HCT116 (cell line): ENCODE results near the gene TPK1. TPM values are rescaled to one million over a fixed set of nuclear protein-coding genes. Genes with fewer than 3 reads are reported as not detected.

Experiments used
- ATAC-seq: fragments of 200-7000 bp; cut with Tn5 transposase; 2 replicates; pipeline ENCODE4 v1.9.1; 2020; ENCODE audit warnings: mild to moderate bottlenecking, moderate library complexity
- BruUV-seq: library from RNA; stranded (reverse); fragments of 400-500 nt; replicated peaks from 2 replicates; lab custom pipeline; 2021; lab: Mats Ljungman, UMichigan
- CTCF ChIA-PET: fragments of 300-600 bp; sonication (Branson Sonifier 250); formaldehyde crosslinking; loops from one replicate; lab custom pipeline; 2021; ENCODE audit warnings: antibody characterized with exemption; lab: Charles Lee
- POLR2A ChIA-PET: fragments of 300-600, 350-600 bp; sonication (Branson Sonifier 250); formaldehyde crosslinking; loops from one replicate; lab custom pipeline; 2021; ENCODE audit warnings: antibody characterized with exemption; lab: Charles Lee
- RAD21 ChIA-PET, 2 experiments: fragments of 300-600 bp; sonication (Branson Sonifier 250); formaldehyde crosslinking; loops; one replicate each; lab custom pipeline; 2023; ENCODE audit warnings: low total read pairs in 2 of 2; ENCODE audit not compliant: uncharacterized antibody in 2 of 2, unreplicated experiment in 2 of 2, low non-redundant PET in 1 of 2; lab: Charles Lee
- DNase-seq: peaks from one replicate; pipeline ENCODE4 v3.0.0-alpha.2; 2010; ENCODE audit warnings: low read depth, low spot score
- H2AFZ ChIP-seq: fragments of 200-600 bp; shearing (Covaris generic), sonication (generic); 2 replicates; pipeline ENCODE4 v1.6.1; 2017; ENCODE audit warnings: low read depth, mixed run types, mixed read lengths, antibody characterized with exemption, low read length; ENCODE audit not compliant: poor library complexity, severe bottlenecking
- H3K27ac ChIP-seq: 2 replicates; pipeline ENCODE4 v1.5.1; 2012; ENCODE audit warnings: low read depth, low read length
- H3K27me3 ChIP-seq: fragments of 200-600 bp; sonication (generic); 2 replicates; pipeline ENCODE4 v1.6.1; 2016; ENCODE audit warnings: mixed run types, low read length, mixed read lengths; ENCODE audit not compliant: insufficient read depth
- H3K36me3 ChIP-seq, 2 experiments: fragments of 200-500 bp in 1 of 2; fragments of 200-600 bp in 1 of 2; sonication (Bioruptor generic) in 1 of 2; sonication (generic) in 1 of 2; 2 replicates each; pipeline versions ENCODE4 v1.5.1 to v1.6.1; 2014 to 2016; ENCODE audit warnings: low read length in 2 of 2, inconsistent platforms in 1 of 2, mixed read lengths in 1 of 2, mixed run types in 1 of 2; ENCODE audit not compliant: insufficient read depth in 2 of 2, control insufficient read depth in 1 of 2
- H3K4me1 ChIP-seq, 2 experiments: fragments of 200-600 bp in 1 of 2; sonication (generic) in 1 of 2; 2 replicates each; pipeline versions ENCODE4 v1.5.1 to v1.6.1; 2012 to 2017; ENCODE audit warnings: low read length in 2 of 2, inconsistent platforms in 1 of 2, mild to moderate bottlenecking in 1 of 2, mixed read lengths in 1 of 2, mixed run types in 1 of 2, moderate library complexity in 1 of 2; ENCODE audit not compliant: insufficient read depth in 2 of 2, control insufficient read depth in 1 of 2
- H3K4me2 ChIP-seq: fragments of 200-600 bp; sonication (generic); 2 replicates; pipeline ENCODE4 v1.6.1; 2017; ENCODE audit warnings: mixed run types, low read length, mixed read lengths
- H3K4me3 ChIP-seq, 2 experiments: fragments of 200-600 bp in 1 of 2; sonication (generic) in 1 of 2; replicated peaks in 1 of 2; 2 replicates each; pipeline ENCODE4 v1.5.1; 2011 to 2016; ENCODE audit warnings: low read length in 2 of 2, control low read depth in 1 of 2, low read depth in 1 of 2, mild to moderate bottlenecking in 1 of 2, mixed read lengths in 1 of 2, mixed run types in 1 of 2
- H3K79me2 ChIP-seq: fragments of 200-600 bp; sonication (generic); 2 replicates; pipeline ENCODE4 v1.6.1; 2017; ENCODE audit warnings: mild to moderate bottlenecking, mixed run types, low read length, moderate library complexity, mixed read lengths; ENCODE audit not compliant: insufficient read depth
- H3K9ac ChIP-seq: fragments of 200-600 bp; sonication (generic); 2 replicates; pipeline ENCODE4 v1.6.1; 2016; ENCODE audit warnings: low read length, mixed read lengths
- H3K9me2 ChIP-seq: fragments of 200-600 bp; sonication (generic), shearing (Covaris generic); 2 replicates; pipeline ENCODE4 v1.6.1; 2017; ENCODE audit warnings: mixed run types, mild to moderate bottlenecking, moderate library complexity; ENCODE audit not compliant: insufficient read depth
- H3K9me3 ChIP-seq, 2 experiments: fragments of 200-500 bp in 1 of 2; fragments of 200-600 bp in 1 of 2; sonication (Bioruptor generic) in 1 of 2; sonication (generic) in 1 of 2; 2 replicates each; pipeline ENCODE4 v1.6.1; 2014 to 2017; ENCODE audit warnings: low read length in 2 of 2, mixed read lengths in 2 of 2, inconsistent platforms in 1 of 2, low read depth in 1 of 2, mild to moderate bottlenecking in 1 of 2, mixed run types in 1 of 2, moderate library complexity in 1 of 2; ENCODE audit not compliant: control insufficient read depth in 1 of 2, insufficient read depth in 1 of 2
- H4K20me1 ChIP-seq: fragments of 200-600 bp; sonication (generic), shearing (Covaris generic); 2 replicates; pipeline ENCODE4 v1.6.1; 2017; ENCODE audit warnings: mixed run types, mild to moderate bottlenecking, moderate library complexity; ENCODE audit not compliant: insufficient read depth
- ELF1 ChIP-seq: IDR thresholded peaks from 2 replicates; pipeline ENCODE4 v1.6.1; 2012; ENCODE audit warnings: low read depth, borderline replicate concordance
- FOSL1 ChIP-seq: IDR thresholded peaks from 2 replicates; pipeline ENCODE4 v1.6.1; 2012; ENCODE audit warnings: low read depth
- JUND ChIP-seq: IDR thresholded peaks from 2 replicates; pipeline ENCODE4 v1.6.1; 2012
- POLR2AphosphoS5 ChIP-seq: IDR thresholded peaks from 2 replicates; pipeline ENCODE4 v1.6.1; 2011; ENCODE audit warnings: mild to moderate bottlenecking, low read depth, low read length, moderate library complexity
- RAD21 ChIP-seq: IDR thresholded peaks from 2 replicates; pipeline ENCODE4 v1.6.1; 2012; ENCODE audit warnings: low read depth, mild to moderate bottlenecking
- TCF7L2 ChIP-seq: IDR thresholded peaks from 2 replicates; pipeline ENCODE4 v1.7.0; 2011; ENCODE audit warnings: borderline replicate concordance, inconsistent platforms; ENCODE audit not compliant: insufficient read depth, insufficient read length; ENCODE audit errors: extremely low read depth
- ZBTB33 ChIP-seq: IDR thresholded peaks from 2 replicates; pipeline ENCODE4 v1.6.1; 2011; ENCODE audit warnings: mild to moderate bottlenecking, low read length, moderate library complexity; ENCODE audit not compliant: insufficient replicate concordance; ENCODE audit errors: extremely low read depth
- ZFX ChIP-seq: fragments of 450-650 bp; IDR thresholded peaks from 2 replicates; pipeline ENCODE4 v1.6.1; 2017
- ZNF274 ChIP-seq: fragments of 200-500 bp; sonication (Bioruptor generic); IDR thresholded peaks from 2 replicates; pipeline ENCODE4 v1.6.1; 2014; ENCODE audit warnings: mild to moderate bottlenecking, low read depth, low read length, inconsistent platforms
- intact Hi-C: fragments of 100-400 bp; cut with micrococcal nuclease; formaldehyde crosslinking; loops from 2 replicates; pipeline ENCODE4 v1.10.0; 2022
- total RNA-seq: library from RNA; stranded (reverse); gene quantifications from one replicate; pipeline ENCODE4 v1.2.1, GENCODE V29; 2021; ENCODE audit not compliant: unreplicated experiment

The TPK1 gene
- total RNA-seq, 1 experiment from 2014 or later: 5.4 TPM

DNA sequence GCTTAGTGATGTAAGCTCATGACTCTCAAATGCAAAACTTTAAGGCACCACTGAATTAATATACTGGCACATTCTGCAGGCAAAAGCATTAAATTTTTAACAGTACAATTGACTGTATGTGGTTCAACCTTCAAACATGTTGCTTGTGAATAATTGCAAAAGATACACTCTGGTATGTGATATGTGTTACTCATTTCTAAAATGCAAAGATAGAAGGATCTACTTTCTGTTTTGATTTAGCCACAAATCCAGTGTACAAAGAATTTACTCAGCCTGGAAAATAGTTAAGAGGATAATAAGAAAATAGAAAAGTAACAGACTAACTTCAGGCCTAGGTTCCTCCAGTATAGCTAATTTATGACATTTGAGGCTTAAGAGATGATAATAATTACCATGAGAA lies 365.8 kb downstream of the TPK1 start (continued):
- TF ChIP-seq ZBTB33 (no peak), FOSL1 (no peak), ZFX (no peak)
- TF ChIP-seq, all 23 proteins: peak for 0

DNA sequence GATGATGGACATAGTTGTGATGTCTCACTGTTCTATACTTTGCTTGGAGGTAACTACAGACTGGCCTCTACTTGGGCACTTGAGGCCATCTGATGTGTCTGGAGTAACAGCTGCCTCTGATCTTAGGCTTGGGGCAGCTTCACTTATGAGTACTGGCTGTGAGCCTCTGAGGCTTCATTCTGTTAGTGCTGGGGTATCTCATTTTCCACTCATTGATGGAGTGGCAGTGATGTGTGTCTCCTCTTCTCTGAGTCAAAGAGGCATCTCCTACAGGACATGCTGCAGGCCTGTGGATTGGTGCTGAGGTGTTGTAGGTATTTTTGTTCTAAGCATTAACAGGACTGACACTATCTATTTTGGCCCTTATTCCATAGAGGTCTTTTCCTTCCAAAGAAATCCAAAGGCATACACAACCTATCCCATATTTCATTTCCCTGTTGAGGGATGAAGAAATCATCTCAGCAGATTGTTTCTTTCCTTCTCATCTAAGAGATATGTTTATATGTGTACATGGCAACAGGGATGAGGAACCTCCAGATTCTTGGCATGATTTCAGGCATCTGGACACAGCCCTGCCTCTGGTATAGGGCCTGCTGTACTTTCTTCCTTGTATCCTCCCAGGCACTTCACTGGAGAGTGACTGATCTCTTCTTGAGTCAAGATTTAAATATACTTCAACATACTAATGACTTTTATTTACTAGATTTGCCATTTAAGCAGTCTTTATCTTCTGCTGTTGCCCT lies 366.7 kb downstream of the TPK1 start:
- TF ChIP-seq POLR2AphosphoS5 (no peak), RAD21 (no peak), JUND (no peak), ELF1 (no peak), TCF7L2 (no peak), ZNF274 (no peak), FOSL1 (no peak)
- POLR2A ChIA-PET: no interaction called here
- H3K4me1 ChIP-seq: no peaks in the 10 kb centered on the region
- intact Hi-C loops: no loop called here
- H2AFZ ChIP-seq: no peak overlapping the region
- CTCF ChIA-PET: no interaction called here
- no peak overlapping the region for H3K4me3 ChIP-seq
- RAD21 ChIA-PET: no interaction called here
- H3K9ac ChIP-seq: no peak overlapping the region
- no peak for DNase-seq
- no peak overlapping the region for H3K4me2 ChIP-seq
- no peaks in the 10 kb centered on the region for H3K36me3 ChIP-seq
- H4K20me1 ChIP-seq: no peaks in the 10 kb centered on the region
- no TSS peak for BruUV-seq
- H3K9me2 ChIP-seq: no peaks in the 10 kb centered on the region
- ATAC-seq: no peak
- H3K27ac ChIP-seq: no peak overlapping the region
- no peaks in the 10 kb centered on the region for H3K27me3 ChIP-seq
- H3K9me3 ChIP-seq: no peaks in the 10 kb centered on the region
- no peaks in the 10 kb centered on the region for H3K79me2 ChIP-seq
